Skeletal muscle cell (primary cell): ENCODE measurements around the gene SERPINC1.
"Not testable (repeated sequence)": the region's sequence is repeated elsewhere in the genome, so short reads cannot be mapped to it uniquely, and the experiment has no call there.

Source experiments
- DNase-seq: peaks from one replicate; pipeline ENCODE4 v3.0.0-alpha.2; 2010; ENCODE audit warnings: low read depth
- H3K4me3 ChIP-seq: 2 replicates; pipeline ENCODE4 v1.5.1; 2011; ENCODE audit warnings: low read depth, mild to moderate bottlenecking, control low read depth, low read length, moderate library complexity

The SERPINC1 gene

DNA sequence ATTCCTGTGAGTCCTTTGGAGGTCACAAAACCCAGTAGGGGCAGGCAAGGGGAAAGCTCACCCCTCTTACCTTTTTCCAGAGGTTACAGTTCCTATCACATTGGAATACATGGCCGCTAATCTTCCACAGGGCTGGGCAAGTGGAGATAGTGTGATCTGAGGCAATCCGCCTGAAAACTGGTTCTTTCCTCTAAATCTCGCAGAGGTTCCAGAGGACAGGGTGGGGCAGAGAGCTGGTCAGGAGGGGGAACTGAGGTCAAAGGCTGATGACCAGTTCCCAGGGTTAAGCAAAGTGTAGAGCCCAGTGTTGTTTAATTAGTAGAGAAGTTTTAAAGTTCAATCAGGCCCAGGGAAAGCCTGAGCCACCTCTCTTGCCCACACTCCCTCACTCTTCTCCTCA lies at the start of gene SERPINC1:
TSS of gene SERPINC1 (minus strand) at position 179 of the 400 bp plus-strand sequence. CDS start at position 111, 68 bp downstream.
- H3K4me3 ChIP-seq: no peak within 1 kb of the TSS
- no peak for DNase-seq

DNA sequence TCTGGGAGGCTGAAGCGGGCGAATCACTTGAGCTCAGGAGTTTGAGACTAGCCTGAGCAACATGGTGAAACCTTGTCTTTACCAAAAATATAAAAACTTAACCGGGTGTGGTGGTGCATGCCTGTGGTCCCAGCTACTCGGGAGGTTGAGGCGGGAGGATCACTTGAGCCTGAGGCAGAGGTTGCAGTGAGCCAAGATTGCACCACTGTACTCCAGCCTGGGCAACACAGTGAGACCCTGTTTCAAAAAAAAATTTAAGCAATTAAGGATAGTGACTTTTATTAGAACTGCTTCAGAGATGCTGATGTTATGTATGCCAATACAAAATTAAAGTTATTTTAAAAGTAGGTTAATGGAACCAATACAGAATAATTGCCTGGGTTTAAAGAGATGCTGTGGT lies 48.8 kb upstream of the SERPINC1 start:
- not testable (repeated sequence) for DNase-seq, H3K4me3 ChIP-seq

DNA sequence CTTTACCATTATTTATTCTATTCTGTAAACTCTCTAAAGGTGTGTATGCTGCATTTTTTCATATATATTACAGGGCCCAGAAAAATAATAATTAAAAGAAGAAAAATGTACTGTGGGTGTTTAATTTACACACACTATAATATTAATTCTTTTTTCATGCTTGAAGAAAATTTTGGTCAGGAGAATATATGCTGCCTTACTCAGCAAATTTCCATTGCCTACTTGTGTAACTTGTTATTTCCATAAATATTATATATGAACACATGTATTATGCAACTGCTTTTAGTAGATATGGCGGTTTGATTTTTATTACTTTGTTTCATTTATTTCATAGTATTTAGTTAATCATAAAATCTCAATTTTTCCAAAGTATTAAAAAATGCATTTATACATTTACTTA lies 46.4 kb upstream of the SERPINC1 start:
- no peak overlapping the region for H3K4me3 ChIP-seq
- no peak for DNase-seq

DNA sequence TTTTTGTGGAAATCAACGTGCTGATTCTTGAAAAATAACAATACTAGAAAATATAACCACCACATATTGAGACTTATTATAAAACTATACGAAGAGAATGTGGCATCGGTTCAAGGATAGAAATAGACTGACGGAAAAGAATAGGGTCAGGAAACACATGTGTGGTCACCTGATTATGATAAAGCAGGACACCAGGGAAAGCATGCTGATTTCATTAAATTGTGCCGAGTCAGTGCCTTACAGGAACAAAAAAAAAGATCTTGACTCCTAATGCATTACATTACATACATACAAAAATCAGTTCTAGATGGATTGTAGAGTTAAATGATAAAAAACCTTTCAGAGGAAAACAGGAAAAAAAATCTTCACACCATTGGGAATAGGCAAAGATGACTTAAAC lies 43.5 kb upstream of the SERPINC1 start:
- H3K4me3 ChIP-seq: no peak overlapping the region
- DNase-seq: no peak

DNA sequence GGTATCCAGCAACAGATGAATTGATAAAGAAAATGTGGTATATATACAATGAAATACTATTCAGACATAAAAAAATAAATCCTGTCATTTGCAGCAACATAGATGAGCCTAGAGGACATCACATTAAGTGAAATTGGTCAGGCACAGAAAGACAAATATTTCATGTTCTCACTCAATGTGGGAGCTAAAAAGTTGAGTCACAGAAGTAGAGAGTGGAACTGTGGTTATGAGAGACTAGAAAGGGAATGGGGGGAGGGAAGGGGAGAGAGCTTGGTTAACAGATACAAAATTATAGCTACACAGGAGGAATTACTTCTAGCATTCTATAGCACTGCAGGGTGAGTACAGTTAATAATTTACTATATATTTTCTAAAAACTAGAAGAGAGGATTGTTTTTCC lies 37.1 kb upstream of the SERPINC1 start:
- no peak for DNase-seq
- no peak overlapping the region for H3K4me3 ChIP-seq

DNA sequence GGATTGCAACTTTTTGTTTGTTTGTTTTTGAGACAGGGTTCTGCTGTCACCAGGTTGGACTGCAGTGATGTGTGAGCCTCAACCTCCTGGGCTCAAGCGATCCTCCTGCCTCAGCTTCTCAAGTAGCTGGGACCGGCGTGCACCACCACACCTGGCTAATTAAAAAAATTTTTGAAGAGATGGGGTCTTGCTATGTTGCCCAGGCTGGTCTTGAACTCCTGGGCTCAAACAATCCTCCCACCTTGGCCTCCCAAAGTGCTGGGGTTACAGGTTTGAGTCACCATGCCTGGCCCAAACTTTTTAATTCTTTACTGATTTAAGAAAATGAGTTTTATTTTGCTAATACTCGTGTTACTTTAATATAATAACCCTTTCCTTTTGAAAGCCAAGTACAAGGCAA lies 31.5 kb upstream of the SERPINC1 start:
- H3K4me3 ChIP-seq: no peak overlapping the region
- DNase-seq: no peak

DNA sequence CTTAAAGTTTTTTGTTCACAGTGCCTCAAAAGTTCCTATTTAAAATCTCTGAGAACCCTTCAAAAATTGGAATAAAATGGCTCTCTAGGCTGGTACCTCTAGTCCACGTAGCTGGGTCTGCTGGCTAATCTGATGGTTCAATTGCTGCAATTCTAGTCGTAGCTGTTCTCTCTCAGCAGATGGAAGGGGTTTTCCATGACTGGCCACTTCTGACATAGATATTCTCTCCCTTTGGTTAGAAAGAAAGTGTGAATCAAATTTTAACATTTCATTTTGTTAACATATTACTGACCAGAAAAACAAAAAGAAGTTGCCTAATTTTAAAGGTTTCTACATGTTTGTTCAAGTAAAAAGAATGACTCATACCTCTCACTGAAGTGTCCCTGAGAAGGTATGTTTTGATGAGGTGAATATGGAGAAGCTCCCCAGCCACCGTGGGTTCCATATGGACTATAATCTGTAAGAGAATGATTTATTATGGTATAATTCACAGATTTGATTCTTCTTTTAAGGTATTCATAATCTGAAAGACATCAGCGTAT lies 29.3 kb upstream of the SERPINC1 start:
- H3K4me3 ChIP-seq: no peak overlapping the region
- DNase-seq: no peak

DNA sequence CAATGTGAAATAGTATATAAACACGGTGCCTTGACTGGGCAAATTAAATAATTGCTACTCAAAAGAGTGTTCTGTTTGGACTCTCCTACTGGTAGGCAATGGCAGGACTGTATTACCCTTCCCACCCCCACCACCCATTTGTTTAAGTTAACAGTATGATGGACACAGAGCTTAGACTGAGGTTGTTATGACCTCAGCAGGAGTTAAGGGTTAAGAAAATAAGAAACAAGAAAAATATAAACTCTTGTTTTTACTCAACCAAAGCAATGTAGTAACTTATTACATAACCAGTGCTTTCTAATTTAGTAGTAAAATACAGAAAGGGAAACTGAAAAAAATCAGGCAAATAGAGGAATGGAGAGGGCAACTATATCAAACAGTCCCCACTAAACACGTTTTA lies 19.9 kb upstream of the SERPINC1 start:
- no peak for DNase-seq
- H3K4me3 ChIP-seq: no peak overlapping the region

DNA sequence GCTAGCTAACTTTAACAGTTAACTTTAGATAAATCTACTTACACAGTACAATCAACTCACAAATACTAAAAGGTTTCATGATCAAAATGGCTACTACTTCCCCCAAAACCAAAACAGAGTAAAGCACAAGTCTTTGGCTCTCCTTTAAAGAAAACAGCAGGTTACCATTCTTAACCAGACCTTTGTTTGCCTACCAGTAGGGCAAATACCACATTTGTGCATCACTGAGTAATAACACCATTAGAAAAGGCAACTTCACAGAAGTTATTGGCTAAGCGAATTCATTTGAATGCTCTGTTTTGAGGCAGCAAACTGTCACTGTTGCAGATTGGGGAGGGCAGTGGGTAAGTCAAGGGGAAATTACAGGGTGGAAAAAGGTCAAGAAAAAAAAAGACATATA lies 17.3 kb upstream of the SERPINC1 start:
- no peak overlapping the region for H3K4me3 ChIP-seq
- DNase-seq: no peak

DNA sequence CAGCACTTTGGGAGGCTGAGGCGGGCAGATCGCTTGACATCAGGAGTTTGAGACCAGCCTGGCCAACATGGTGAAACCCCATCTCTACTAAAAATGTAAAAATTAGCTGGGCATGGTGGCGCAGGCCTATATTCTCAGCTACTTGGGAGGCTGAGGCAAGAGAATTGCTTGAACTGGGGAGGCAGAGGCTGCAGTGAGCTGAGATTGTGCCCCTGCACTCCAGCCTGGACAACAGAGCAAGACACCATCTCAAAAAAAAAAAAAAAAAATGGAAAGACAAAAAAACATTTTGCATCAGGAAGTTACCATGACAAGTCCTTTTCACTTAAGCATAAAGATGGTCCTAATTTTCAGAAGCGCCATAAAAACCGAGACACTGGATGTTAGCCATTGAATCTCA lies 13.4 kb upstream of the SERPINC1 start:
- not testable (repeated sequence) for DNase-seq, H3K4me3 ChIP-seq

DNA sequence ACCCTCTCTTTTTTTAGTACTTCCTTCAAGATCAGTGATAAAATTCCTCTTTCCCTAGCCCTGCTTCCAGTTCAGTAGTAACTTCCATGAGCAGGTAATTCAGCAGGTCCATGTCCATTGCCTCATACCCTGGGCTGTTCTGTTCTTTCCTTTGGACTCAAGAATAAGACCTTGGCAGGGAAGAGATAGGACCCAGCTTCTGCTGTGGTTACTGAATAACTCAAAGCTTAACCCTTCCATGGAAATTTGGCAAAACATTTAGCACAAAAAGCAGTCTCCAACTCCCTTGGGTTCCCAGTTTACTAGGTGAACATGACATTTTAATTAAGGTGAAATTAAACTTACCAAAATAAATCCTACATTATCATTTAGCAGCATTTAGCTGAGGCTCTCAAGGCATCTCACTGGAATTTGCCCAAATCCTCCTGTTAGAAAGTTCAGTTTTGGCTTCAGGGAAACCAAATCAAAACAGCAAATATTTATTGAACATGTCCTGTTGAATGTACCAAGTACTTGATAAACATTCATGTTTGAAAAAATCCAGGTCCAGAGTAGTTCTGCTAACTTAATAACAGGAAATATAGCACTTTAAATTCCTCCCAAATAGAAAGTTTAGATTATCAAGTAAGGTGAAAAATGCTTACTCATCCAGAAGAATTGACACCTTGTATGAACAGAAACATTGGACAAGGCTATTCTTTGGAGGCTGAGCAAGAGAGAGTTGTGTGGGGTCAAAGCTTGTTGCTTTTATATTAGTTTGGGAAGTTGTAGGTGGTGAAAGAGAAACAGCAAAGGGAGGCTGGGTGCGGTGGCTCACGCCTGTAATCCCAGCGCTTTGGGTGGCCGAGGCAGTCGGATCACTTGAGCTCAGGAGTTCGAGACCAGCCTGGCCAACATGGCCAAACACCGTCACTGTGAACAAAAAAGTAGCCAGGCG lies 8.4 kb upstream of the SERPINC1 start:
- DNase-seq: no peak
- H3K4me3 ChIP-seq: no peak overlapping the region

DNA sequence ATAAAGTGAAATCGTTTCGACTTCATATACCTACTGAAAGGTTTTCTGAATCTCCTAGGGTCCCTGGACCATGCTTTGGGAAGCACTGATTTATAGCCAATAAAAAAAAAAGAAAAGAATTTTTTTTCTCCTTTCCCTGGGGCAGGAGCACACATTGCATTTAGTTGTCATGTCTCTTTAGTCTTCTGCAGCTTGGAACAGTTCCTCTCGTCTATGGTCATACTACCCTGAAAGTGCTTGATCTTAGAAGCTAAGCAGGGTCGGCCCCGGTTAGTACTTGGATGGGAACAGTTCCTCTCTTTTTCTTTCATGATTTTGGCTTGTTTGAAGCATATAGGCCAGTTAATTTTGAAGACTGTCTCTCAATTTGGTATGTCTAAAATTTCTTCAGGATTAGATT lies 3.7 kb upstream of the SERPINC1 start:
- DNase-seq: no peak
- no peak overlapping the region for H3K4me3 ChIP-seq

DNA sequence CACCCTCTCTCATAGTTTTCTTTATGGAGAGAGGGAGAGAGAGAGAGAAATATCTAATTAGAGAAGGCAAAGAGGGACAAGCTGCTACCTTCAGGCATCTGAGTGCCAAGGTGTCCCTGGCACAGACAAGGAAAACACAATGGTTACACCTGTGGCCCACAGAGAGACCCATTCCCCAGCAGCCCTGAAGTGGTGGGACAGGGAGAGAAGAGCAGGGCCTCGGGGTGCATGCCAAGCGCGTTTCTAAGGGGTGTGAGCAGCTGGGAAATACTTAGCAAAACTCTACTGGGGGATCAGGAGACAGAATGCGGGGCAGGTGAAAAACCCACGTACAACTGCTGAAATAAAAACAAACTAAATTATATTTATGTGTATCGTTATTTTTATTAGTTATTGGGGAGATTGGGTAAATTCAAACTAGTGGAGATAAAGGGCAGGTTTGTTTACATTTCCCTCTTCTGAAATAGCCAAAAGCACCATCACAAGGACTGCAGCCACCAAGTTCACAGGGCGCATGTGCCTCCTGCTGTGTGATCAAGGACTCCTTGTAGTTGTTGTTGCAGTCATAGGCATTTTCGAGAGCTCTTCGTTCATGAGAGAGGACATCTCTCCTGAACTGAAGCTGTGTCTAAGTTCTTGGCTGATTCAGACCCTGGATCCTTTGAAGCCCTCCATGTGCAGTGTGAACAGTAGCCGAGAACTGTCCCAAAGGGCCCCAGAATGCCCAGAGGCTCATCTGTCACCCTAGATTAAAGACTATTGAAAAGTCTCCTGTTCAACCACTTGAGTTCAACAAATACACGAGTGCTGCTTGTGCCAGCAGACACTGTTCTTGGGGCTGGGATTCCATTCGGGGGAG lies 737 bp upstream of the SERPINC1 start:
- no peak for DNase-seq

DNA sequence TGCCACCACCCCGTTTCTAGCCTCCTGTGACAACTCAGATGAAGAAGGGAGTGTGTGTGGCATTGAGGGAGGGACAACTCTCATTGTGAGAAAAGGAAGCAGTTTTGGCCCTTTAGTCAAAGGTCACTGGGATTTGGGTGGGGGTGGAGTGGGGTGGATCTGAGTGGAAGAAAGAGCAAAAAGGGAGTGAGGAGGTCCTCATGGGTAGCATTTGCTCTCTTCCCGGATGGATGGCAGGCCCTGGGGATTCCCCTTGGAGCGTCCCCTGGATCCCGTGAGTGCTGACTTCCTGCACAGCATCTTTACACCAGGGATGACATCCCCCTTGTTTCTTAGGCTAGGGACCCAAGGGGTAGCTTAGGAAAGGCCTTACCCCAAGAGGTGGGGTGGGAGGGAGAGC lies 460 bp downstream of the SERPINC1 start:
- H3K4me3 ChIP-seq: no peak overlapping the region
- DNase-seq: no peak

More for the DNA sequence above, 737 bp upstream of the SERPINC1 start:
- no peak overlapping the region for H3K4me3 ChIP-seq

DNA sequence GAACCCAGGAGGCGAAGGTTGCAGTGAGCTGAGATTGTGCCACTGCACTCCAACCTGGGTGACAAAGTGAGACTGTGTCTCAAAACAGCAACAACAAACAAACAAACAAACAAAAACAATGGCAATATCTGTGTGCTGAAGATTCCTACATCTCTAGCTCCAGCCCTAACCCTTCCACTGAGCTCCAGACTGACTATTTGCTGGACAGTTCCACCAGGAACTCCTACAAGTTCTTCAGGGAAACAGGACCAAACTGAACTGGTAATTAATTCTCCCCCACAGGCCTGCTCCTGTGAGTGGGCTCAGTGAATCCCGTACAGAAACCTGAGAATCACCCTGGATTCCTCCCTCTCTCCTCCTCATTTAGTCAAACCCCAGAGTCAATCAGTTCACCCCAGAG lies 1.5 kb downstream of the SERPINC1 start:
- DNase-seq: no peak
- H3K4me3 ChIP-seq: no peak overlapping the region

DNA sequence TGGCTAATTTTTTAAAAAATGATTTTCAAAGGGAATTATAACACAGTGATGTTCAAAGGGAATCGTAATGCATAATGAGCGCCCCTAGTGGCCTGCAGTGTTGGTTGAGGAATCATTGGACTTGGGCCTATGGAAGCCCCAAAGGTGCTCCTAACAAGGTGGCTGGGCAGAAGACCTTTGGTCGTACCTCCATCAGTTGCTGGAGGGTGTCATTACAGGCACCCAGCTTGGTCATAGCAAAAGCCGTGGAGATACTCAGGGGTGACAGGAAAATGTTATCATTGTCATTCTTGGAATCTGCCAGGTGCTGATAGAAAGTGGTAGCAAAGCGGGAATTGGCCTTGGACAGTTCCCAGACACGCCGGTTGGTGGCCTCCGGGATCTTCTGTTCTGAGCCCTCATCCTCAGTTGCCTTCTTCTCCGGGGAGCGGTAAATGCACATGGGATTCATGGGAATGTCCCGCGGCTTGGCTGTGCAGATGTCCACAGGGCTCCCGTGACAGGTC lies 2.7 kb downstream of the SERPINC1 start:
- H3K4me3 ChIP-seq: no peak overlapping the region
- DNase-seq: no peak

DNA sequence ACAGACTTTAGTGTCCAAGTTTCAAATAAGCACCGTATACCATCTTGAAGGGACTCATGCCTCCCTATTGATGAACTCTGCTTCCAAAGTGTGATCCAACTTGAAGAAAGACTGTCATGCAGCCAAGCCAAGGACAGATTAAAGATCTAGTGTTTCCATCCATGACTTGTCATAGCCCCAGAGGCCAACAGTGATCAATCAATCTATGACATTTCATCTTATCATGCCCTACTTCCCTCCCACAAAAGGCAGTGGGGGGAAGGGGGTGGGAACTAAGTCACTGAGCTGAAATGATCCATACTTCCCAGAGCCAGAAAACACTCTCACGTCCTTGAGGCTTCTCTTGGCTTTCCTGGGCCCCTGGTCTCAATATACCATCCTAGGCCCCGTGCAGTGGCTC lies 4.0 kb downstream of the SERPINC1 start:
- no peak overlapping the region for H3K4me3 ChIP-seq
- no peak for DNase-seq

DNA sequence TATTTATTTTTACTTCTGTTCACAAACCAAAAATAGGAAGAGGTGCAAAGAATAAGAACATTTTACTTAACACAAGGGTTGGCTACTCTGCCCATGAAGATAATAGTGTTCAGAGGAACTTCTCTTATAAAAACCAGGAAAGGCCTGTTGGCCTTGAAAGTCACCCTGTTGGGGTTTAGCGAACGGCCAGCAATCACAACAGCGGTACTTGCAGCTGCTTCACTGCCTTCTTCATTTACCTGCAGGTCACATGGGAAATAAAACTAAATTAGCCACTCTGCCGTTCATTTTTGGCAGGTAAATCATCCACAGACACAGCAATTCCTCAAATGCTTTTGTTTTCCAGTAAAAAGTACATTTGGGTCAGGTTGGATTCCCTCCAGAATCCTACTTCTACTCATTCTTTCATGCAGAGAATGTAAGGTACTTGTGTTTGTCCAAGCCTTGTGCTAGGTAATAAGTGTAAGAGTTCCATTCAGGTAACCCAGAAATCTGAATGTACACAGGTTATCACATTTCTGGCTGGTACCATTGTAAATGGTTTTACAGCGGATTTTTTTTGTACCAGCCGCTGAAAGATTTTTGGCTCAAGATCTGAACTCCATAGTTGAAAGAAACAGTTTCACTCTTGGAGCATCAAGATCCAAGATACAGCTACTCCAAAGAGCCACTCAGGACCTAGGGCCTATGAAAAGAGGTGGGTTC lies 13.1 kb downstream of the SERPINC1 start:
- no peak for DNase-seq
- H3K4me3 ChIP-seq: no peak overlapping the region

DNA sequence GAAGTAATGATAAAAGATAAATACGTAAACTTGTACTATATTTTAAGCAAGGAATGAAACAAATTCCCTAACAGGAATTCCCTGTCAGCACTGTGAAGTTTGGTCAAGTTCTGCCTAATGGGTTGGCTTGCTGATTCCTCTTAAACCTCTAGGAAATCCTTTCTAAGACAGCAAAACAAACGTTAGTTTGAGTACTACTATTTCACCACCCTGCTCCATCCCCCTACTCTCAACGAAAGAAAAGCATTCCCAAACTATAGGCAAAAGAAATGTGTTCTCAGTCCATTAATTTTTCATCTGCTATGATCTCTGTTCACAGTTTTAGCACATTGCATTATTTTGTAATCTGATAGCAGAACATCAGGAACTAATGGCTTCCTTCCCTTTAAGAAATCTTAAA lies 16.1 kb downstream of the SERPINC1 start:
- no peak for DNase-seq
- no peak overlapping the region for H3K4me3 ChIP-seq
